GM12872 (cell line): ENCODE data around the gene MAGI1.

ENCODE experiments used
- TF ChIP-seq, protein P1 (sequence below): IDR thresholded peaks from 3 replicates; pipeline ENCODE4 v1.5.1; 2011; ENCODE audit warnings: low read depth, mild to moderate bottlenecking, low read length, moderate library complexity; ENCODE audit not compliant: insufficient read depth

The MAGI1 gene

DNA sequence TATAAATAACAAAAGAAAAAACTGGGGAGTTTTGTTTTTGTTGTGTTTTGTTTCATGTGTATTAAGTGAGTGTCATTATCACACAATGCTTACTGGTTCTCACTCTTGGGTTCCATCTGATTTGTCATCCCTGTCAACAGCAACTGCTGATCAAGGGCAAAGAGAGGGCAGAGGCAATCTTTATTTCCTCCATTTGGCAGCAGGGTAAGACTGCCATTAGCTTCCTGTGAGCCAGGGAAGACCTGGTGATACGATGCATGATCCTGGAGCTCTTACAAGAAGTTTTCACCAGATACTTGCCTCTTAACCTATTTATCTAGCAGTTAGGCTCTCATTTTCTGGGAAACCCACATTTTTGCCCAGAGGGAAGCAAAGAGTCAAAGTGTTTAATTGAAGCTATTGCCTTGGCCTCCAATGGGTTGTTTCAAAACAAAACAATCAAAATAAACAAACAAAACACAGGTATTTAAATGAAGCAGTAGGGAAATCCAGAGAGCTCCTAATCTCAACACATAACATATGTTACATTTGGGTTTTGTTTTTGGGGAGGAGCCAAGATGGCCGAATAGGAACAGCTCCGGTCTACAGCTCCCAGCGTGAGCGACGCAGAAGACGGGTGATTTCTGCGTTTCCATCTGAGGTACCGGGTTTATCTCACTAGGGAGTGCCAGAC, 529.8 kb downstream of the MAGI1 start:
- TF ChIP-seq, protein P1, sequence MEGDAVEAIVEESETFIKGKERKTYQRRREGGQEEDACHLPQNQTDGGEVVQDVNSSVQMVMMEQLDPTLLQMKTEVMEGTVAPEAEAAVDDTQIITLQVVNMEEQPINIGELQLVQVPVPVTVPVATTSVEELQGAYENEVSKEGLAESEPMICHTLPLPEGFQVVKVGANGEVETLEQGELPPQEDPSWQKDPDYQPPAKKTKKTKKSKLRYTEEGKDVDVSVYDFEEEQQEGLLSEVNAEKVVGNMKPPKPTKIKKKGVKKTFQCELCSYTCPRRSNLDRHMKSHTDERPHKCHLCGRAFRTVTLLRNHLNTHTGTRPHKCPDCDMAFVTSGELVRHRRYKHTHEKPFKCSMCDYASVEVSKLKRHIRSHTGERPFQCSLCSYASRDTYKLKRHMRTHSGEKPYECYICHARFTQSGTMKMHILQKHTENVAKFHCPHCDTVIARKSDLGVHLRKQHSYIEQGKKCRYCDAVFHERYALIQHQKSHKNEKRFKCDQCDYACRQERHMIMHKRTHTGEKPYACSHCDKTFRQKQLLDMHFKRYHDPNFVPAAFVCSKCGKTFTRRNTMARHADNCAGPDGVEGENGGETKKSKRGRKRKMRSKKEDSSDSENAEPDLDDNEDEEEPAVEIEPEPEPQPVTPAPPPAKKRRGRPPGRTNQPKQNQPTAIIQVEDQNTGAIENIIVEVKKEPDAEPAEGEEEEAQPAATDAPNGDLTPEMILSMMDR = no peak

DNA sequence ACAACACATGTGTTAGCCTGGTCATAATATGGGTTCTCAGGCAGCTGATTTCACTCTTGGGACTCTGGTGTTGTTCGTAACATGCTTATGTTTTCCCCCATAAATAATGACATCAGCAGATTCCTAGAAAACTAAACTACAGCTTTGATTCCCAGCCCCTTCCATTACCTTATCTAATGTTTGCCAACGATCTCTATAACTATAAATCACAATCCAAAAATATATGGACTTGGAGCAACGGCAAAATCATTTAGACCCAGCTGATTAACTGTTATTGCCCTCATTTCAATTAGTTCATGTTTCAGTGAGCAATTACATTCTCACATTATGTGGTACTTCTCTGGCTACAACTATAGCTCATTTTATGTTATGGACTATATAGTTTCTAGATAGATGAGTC, 531.3 kb downstream of the MAGI1 start:
- TF ChIP-seq, protein P1 = no peak

DNA sequence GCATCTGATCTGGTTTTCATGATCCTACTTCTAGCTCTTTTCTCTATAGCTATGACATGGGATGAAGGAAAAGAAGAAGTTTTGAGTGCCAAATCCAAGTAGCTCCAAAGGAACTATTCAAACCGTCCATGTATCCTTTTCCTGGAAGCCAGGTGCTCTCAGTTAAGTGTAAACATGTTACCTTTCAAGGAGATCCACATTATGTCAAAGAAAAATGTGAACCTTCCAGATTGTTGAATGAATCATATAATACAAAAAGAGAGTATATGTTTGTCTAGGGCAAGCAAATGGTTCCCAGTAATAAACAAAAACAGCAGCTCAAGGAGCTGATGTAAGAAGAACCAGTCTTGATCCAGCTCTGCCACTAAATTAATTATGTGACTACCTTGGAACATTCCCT, 534.9 kb downstream of the MAGI1 start:
- TF ChIP-seq, protein P1 = no peak

DNA sequence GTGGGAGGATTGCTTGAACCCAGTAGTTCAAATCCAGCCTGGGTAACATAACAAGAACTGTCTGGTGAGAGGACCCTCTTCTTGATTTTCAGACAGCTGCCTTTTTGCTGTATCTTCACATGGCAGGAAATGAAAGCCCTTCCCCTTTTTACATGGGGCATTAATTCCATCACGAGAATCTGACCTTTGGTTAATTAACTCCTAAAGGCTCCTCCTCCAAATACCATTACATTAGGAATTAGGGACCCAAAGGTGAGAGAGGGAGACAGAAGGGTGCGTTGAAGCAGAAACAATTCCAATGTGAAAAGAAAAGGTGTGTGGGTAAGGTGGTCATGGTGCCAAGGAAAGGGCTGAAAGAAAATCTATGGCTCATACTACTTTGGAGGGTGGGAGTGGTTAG, 536.2 kb downstream of the MAGI1 start:
- TF ChIP-seq, protein P1 = no peak

DNA sequence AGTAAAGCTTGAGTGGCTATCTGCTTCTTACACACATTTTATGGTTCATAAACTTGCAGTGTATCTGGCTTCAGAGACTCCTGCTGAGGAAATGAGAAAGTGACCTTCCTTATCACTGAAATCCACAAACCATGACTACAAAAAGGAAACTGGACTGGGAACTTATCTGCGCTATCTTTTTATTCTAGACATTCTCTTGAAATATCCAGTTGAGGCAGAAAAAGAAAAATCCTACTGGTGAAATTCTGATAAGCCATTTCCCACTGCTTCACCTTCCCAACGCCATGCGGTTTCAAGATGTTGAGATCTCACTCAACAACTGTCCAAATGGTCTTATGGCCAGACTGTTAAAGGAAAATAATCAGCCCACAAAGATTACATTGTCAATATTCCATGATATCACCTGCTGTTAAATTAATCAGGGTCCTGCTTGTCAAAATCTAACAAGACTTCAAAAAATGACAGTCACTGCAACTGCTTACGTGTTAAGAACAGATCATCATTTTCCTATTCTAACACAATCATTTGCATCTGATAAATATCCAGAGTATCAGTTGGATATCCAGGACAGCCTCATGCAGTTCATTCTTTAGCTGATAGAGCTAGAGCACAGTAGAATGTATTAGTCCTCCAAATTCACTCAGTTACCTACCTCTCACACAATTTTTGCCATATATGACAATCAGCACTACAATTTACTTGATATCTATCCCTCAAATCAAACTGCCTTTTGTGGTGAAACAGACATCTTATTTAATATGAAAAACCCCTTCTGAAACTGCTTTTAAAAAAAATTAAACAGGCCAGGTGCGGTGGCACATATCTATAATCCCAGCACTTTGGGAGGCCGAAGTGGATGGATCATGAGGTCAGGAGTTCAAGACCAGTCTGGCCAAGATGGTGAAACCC, 538.1 kb downstream of the MAGI1 start:
- TF ChIP-seq, protein P1 = no peak

GRCh38 chr3:65497846-65498245, 540.9 kb downstream of the MAGI1 start:
- TF ChIP-seq, protein P1 = no peak

- TF ChIP-seq, protein P1 = no peak
Observed at GRCh38 chr3:65497236-65497635, 541.5 kb downstream of the MAGI1 start.
